Measurements from ENCODE around the gene SMIM38. TPM values are rescaled to one million over a fixed set of nuclear protein-coding genes. Genes with fewer than 3 reads are reported as not detected.

Gene SMIM38
- total RNA-seq, 6 experiments from 2014 or later = not detected

DNA sequence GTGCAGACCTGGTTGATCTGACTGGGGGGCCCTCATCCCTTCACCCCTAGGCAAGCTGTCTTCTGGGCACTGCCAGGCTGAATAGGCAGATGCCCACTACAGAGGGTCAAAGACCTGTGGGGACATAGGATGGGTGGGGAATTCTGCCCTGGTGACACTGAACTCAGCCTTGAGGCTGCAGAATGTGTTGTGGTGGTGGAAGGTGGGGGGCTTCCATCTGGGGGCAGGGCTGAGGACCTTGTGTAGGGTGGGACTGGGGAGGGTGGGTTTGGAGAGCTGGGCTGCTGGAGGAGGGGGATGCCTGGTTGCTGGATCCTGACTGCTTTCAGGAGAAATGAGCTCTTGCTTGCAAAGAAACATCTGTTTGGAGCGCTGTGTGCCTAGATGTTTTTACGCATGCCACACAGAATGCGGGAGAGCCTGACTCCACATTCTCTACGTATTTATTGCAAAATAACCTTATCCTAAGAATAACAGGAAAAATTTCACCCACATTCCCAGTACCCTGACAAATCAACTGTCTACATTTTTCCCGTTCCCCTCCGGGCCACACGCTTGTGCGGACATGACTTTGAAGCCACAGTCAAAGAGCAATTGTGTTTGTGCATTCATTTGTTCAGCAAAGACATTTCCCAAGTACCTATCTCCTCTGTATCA is 18.3 kb downstream of the SMIM38 start:
- Mint-ChIP-seq H3K4me3 (no peak overlapping the region), H3K36me3 (ENCODE audit: low read depth) (no peaks in the 10 kb centered on the region), H3K27me3 (ENCODE audit: insufficient read depth) (peaks cover 7% of the 10 kb centered on the region), H3K4me1 (ENCODE audit: low read depth) (no peaks in the 10 kb centered on the region; the same call in 1 of the 2 replicates), H3K27ac (no peak overlapping the region), H3K9me3 (peaks cover 5% of the 10 kb centered on the region; the same call in 1 of the 2 replicates)
- TF ChIP-seq, protein P1, sequence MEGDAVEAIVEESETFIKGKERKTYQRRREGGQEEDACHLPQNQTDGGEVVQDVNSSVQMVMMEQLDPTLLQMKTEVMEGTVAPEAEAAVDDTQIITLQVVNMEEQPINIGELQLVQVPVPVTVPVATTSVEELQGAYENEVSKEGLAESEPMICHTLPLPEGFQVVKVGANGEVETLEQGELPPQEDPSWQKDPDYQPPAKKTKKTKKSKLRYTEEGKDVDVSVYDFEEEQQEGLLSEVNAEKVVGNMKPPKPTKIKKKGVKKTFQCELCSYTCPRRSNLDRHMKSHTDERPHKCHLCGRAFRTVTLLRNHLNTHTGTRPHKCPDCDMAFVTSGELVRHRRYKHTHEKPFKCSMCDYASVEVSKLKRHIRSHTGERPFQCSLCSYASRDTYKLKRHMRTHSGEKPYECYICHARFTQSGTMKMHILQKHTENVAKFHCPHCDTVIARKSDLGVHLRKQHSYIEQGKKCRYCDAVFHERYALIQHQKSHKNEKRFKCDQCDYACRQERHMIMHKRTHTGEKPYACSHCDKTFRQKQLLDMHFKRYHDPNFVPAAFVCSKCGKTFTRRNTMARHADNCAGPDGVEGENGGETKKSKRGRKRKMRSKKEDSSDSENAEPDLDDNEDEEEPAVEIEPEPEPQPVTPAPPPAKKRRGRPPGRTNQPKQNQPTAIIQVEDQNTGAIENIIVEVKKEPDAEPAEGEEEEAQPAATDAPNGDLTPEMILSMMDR (IDR thresholded peaks at IDR 0.05) = no peak
- peak; percentile 3 for DNase-seq

DNA sequence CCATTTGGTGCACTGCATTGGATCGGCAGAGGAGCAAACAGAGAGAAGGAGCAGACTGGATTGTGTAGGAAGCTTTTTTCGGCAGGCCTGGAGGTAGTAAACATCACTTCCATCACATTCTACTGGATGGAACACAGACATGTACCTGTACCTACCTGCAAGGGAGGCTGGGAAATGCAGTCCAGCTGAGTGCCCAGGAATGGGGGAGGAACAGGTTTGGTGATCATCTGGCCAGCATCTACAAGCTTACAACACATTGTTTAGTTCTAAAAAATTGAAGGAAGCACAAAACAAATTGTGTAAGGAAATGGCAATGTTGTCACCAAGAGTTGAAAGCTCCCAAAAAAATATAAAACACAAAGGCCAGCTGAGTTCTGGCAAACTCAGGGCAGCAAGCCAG is 19.1 kb downstream of the SMIM38 start:
- DNase-seq = no peak
- Mint-ChIP-seq H3K27me3 (ENCODE audit: insufficient read depth) (peaks cover 13% of the 10 kb centered on the region), H3K27ac (no peak overlapping the region), H3K9me3 (0 out of 2 replicates have a peak, but pooled peaks cover 5% of the 10 kb centered on the region), H3K4me3 (no peak overlapping the region), H3K4me1 (ENCODE audit: low read depth) (no peaks in the 10 kb centered on the region; the same call in 1 of the 2 replicates), H3K36me3 (ENCODE audit: low read depth) (no peaks in the 10 kb centered on the region)
- TF ChIP-seq, protein P1 (IDR thresholded peaks at IDR 0.05) = no peak

DNA sequence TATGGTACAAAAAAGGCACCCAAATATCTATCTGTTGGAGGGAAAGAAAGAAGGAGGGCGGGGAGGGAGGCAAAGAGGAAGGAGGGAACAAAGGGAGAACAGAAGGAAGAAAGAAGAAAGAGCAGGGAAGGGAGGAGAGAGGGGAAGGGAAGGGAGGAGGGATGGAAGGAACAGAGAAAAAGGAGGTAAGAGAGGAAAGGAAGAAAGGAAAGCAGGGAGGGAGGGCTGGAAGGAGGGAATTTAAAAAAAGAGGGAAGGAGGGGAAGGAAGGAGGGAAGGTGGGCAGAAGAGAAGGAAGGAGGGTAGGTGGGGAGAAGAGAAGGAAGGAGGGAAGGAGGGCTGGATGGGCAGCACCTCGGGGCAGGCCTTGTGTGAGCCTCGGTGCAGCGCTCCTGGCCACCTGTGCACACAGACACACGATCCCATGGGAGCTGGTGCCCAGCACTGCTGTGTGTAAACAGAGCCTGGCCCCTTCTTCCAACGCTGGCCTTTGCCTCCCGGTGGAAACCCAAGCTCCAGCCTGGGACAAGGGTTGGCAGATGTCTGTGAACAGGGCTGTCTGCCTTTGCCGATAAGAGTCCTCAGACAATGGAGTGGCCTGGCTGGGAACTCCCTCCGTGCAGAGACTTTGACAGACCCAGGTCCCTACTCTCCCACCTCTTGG is 23.2 kb downstream of the SMIM38 start:
- no peaks in the 10 kb centered on the region; the same call in 1 of the 2 replicates for H3K4me1 Mint-ChIP-seq (ENCODE audit: low read depth)
- H3K27ac Mint-ChIP-seq = no peak overlapping the region
- peaks cover 27% of the 10 kb centered on the region for H3K27me3 Mint-ChIP-seq (ENCODE audit: insufficient read depth)
- no peak overlapping the region for H3K4me3 Mint-ChIP-seq
- no peaks in the 10 kb centered on the region for H3K36me3 Mint-ChIP-seq (ENCODE audit: low read depth)
- H3K9me3 Mint-ChIP-seq = peaks cover 9% of the 10 kb centered on the region; the same call in 1 of the 2 replicates
- TF ChIP-seq, protein P1 (IDR thresholded peaks at IDR 0.05) = no peak
- DNase-seq = no peak

- Mint-ChIP-seq H3K4me3 (no peak overlapping the region), H3K4me1 (ENCODE audit: low read depth) (no peaks in the 10 kb centered on the region), H3K27me3 (ENCODE audit: insufficient read depth) (peaks cover 27% of the 10 kb centered on the region), H3K27ac (no peak overlapping the region), H3K36me3 (ENCODE audit: low read depth) (no peaks in the 10 kb centered on the region), H3K9me3 (peaks cover 9% of the 10 kb centered on the region; the same call in 1 of the 2 replicates)
- DNase-seq = no peak
- TF ChIP-seq, protein P1 (IDR thresholded peaks at IDR 0.05) = no peak
These were observed 24.5 kb downstream of the SMIM38 start for GRCh38 chr11:69180226-69180625.

- H3K4me3 Mint-ChIP-seq = no peak overlapping the region
- H3K36me3 Mint-ChIP-seq (ENCODE audit: low read depth) = no peaks in the 10 kb centered on the region
- H3K9me3 Mint-ChIP-seq = peaks cover 4% of the 10 kb centered on the region; the same call in 1 of the 2 replicates
These were observed 25.0 kb downstream of the SMIM38 start for GRCh38 chr11:69180726-69181125.

More at GRCh38 chr11:69180726-69181125, 25.0 kb downstream of the SMIM38 start:
- Mint-ChIP-seq H3K27me3 (ENCODE audit: insufficient read depth) (peaks cover 27% of the 10 kb centered on the region), H3K27ac (no peak overlapping the region), H3K4me1 (ENCODE audit: low read depth) (no peaks in the 10 kb centered on the region)
- DNase-seq = no peak
- TF ChIP-seq, protein P1 (IDR thresholded peaks at IDR 0.05) = no peak

All from HFFc6 (cell line).